ENCODE measurements around the gene MUCL1. TPM values are rescaled to one million over a fixed set of nuclear protein-coding genes. Genes with fewer than 3 reads are reported as not detected.

Gene MUCL1
- total and polyA plus RNA-seq, 2 donors (not counting 1 experiment from before 2014, with no cell fraction given), result not detected

DNA sequence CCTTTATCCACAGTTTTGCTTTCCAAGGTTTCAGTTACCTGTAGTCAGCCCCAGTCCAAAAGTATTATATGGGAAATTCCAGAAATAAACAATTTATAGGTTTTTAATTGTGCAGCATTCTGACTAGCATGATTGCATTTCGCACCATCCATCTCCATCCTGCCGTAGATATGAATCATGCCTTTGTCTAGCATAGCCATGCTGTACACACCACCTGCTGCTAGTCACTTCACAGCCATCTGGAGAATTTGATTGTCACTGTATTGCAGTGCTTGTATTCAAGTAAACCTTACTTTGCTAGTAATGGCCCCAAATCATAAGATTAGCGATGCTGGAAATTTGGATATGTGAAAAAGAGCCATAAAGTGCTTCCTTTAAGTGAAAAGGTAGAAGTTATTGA lies 36.0 kb downstream of the MUCL1 start:
- TF ChIP-seq, protein P1, sequence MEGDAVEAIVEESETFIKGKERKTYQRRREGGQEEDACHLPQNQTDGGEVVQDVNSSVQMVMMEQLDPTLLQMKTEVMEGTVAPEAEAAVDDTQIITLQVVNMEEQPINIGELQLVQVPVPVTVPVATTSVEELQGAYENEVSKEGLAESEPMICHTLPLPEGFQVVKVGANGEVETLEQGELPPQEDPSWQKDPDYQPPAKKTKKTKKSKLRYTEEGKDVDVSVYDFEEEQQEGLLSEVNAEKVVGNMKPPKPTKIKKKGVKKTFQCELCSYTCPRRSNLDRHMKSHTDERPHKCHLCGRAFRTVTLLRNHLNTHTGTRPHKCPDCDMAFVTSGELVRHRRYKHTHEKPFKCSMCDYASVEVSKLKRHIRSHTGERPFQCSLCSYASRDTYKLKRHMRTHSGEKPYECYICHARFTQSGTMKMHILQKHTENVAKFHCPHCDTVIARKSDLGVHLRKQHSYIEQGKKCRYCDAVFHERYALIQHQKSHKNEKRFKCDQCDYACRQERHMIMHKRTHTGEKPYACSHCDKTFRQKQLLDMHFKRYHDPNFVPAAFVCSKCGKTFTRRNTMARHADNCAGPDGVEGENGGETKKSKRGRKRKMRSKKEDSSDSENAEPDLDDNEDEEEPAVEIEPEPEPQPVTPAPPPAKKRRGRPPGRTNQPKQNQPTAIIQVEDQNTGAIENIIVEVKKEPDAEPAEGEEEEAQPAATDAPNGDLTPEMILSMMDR (IDR thresholded peaks at IDR 0.05), result no peak
- TF ChIP-seq EZH2 (IDR thresholded peaks at IDR 0.05; ENCODE audit: borderline replicate concordance, insufficient read depth, low read depth, low read length, poor library complexity, severe bottlenecking), result no peak
- Mint-ChIP-seq H3K9me3 (ENCODE audit: insufficient read depth) (no peaks in the 10 kb centered on the region), H3K4me1 (no peaks in the 10 kb centered on the region), H3K27me3 (peaks cover 19% of the 10 kb centered on the region), H3K27ac (no peak overlapping the region), H3K4me3 (no peak overlapping the region)
- H4K20me1 ChIP-seq (ENCODE audit: control insufficient read depth, insufficient read depth, low read length, poor library complexity, severe bottlenecking), result no peaks in the 10 kb centered on the region
- H3K4me3 ChIP-seq (ENCODE audit: control extremely low read depth in 1 of 5, extremely low read depth in 1 of 5, insufficient read depth in 1 of 5, low read depth in 2 of 5, low read length in 4 of 5), result no peak overlapping the region
- intact Hi-C loops (cut with micrococcal nuclease), result no loop called here
- DNase-seq (no peak), ATAC-seq (ENCODE audit: low read depth) (no peak)
- no peaks in the 10 kb centered on the region for H3K36me3 ChIP-seq (replicated peaks in 1 of 2; ENCODE audit: control extremely low read depth in 1 of 2, control insufficient read depth in 1 of 2, extremely low read depth in 1 of 2, insufficient read depth in 2 of 2, low read length in 1 of 2)
- ChIA-PET CTCF (no interaction called here), POLR2A (no interaction called here)
- no peak overlapping the region for H3K4me2 ChIP-seq (replicated peaks; ENCODE audit: low read depth, low read length, poor library complexity, severe bottlenecking)
- no peaks in the 10 kb centered on the region for H3K4me1 ChIP-seq (ENCODE audit: control insufficient read depth in 2 of 2, insufficient read depth in 2 of 2, low read length in 2 of 2)
- H2AFZ ChIP-seq (ENCODE audit: insufficient read depth, low read depth, low read length, poor library complexity, severe bottlenecking), result no peak overlapping the region
- no peaks in the 10 kb centered on the region for H3K79me2 ChIP-seq (ENCODE audit: control insufficient read depth, insufficient read depth, low read length)
- no CpG with 5 or more reads among the region's 3 CpGs for WGBS (ENCODE audit: insufficient coverage)
- H3K27me3 ChIP-seq (replicated peaks in 1 of 4; ENCODE audit: control extremely low read depth in 1 of 4, control insufficient read depth in 3 of 4, insufficient read depth in 4 of 4, low read length in 3 of 4), result no peaks in the 10 kb centered on the region
- H3K27ac ChIP-seq (ENCODE audit: low read length in 2 of 2), result no peak overlapping the region
- H3K9me3 ChIP-seq (ENCODE audit: control extremely low read depth in 1 of 3, control insufficient read depth in 2 of 3, insufficient read depth in 1 of 3, low read length in 2 of 3), result peaks cover 0 to 4% (median 1%) of the 10 kb centered on the region in 3 donors
- H3K9ac ChIP-seq (ENCODE audit: low read length), result no peak overlapping the region

GRCh38 chr12:54891717-54892478 lies 37.6 kb downstream of the MUCL1 start:
- no peak overlapping the region for H3K4me2 ChIP-seq (replicated peaks; ENCODE audit: low read depth, low read length, poor library complexity, severe bottlenecking)
- no peak overlapping the region for H3K9ac ChIP-seq (ENCODE audit: low read length)
- TF ChIP-seq EZH2 (IDR thresholded peaks at IDR 0.05; ENCODE audit: borderline replicate concordance, insufficient read depth, low read depth, low read length, poor library complexity, severe bottlenecking), result no peak
- TF ChIP-seq, protein P1 (IDR thresholded peaks at IDR 0.05), result no peak
- no peaks in the 10 kb centered on the region for H3K36me3 ChIP-seq (replicated peaks in 1 of 2; ENCODE audit: control extremely low read depth in 1 of 2, control insufficient read depth in 1 of 2, extremely low read depth in 1 of 2, insufficient read depth in 2 of 2, low read length in 1 of 2)
- H4K20me1 ChIP-seq (ENCODE audit: control insufficient read depth, insufficient read depth, low read length, poor library complexity, severe bottlenecking), result no peaks in the 10 kb centered on the region
- DNase-seq (no peak), ATAC-seq (ENCODE audit: low read depth) (no peak)
- no peak overlapping the region for H3K4me3 ChIP-seq (ENCODE audit: control extremely low read depth in 1 of 5, extremely low read depth in 1 of 5, insufficient read depth in 1 of 5, low read depth in 2 of 5, low read length in 4 of 5)
- no peak overlapping the region for H3K27ac Mint-ChIP-seq
- POLR2A ChIA-PET, result no interaction called here
- no peaks in the 10 kb centered on the region for H3K27me3 ChIP-seq (replicated peaks in 1 of 4; ENCODE audit: control extremely low read depth in 1 of 4, control insufficient read depth in 3 of 4, insufficient read depth in 4 of 4, low read length in 3 of 4)
- H3K4me1 Mint-ChIP-seq, result no peaks in the 10 kb centered on the region
- 94% methylated on average over 3 of the region's 3 CpGs for WGBS (ENCODE audit: insufficient coverage)
- H3K79me2 ChIP-seq (ENCODE audit: control insufficient read depth, insufficient read depth, low read length), result no peaks in the 10 kb centered on the region
- no peak overlapping the region for H3K4me3 Mint-ChIP-seq
- no peaks in the 10 kb centered on the region for H3K4me1 ChIP-seq (ENCODE audit: control insufficient read depth in 2 of 2, insufficient read depth in 2 of 2, low read length in 2 of 2)
- intact Hi-C loops (cut with micrococcal nuclease), result no loop called here
- no peak overlapping the region for H2AFZ ChIP-seq (ENCODE audit: insufficient read depth, low read depth, low read length, poor library complexity, severe bottlenecking)
- peaks cover 27% of the 10 kb centered on the region for H3K27me3 Mint-ChIP-seq
- no peaks in the 10 kb centered on the region for H3K9me3 Mint-ChIP-seq (ENCODE audit: insufficient read depth)
- CTCF ChIA-PET, result no interaction called here
- H3K9me3 ChIP-seq (ENCODE audit: control extremely low read depth in 1 of 3, control insufficient read depth in 2 of 3, insufficient read depth in 1 of 3, low read length in 2 of 3), result peaks cover 0 to 4% (median 1%) of the 10 kb centered on the region in 3 donors
- H3K27ac ChIP-seq (ENCODE audit: low read length in 2 of 2), result no peak overlapping the region

All from B cell (primary cell).